ENCODE results near the gene TMPRSS9. TPM values are rescaled to one million over a fixed set of nuclear protein-coding genes. Genes with fewer than 3 reads are reported as not detected.

TMPRSS9 gene
- total RNA-seq: under 1 TPM in 1 of 4 donors, not detected in 3; 0.19 TPM

GRCh38 chr19:2359992-2360685 is at the start of gene TMPRSS9:
Gene TMPRSS9, plus strand, starts transcription at chr19:2360265. Its CDS starts 29,521 bp downstream, at chr19:2389786.
- peaks cover 0 to 1% (median 0%) of the 10 kb centered on the region in 3 donors for H3K36me3 ChIP-seq
- no peak within 1 kb of the TSS for H3K4me3 ChIP-seq
- 67 to 82% methylated on average over 8 to 9 of the region's 44 CpGs for WGBS, 2 donors
- intact Hi-C loops (cut with DNase I): no loop called here
- H3K27me3 ChIP-seq: peaks cover 0 to 69% (median 17%) of the 10 kb centered on the region in 4 donors
- TF ChIP-seq POLR2A (IDR thresholded peaks at IDR 0.05): no peak
- no peak for TF ChIP-seq CTCF (IDR thresholded peaks at IDR 0.05)
- H3K27ac ChIP-seq: no peak within 1 kb of the TSS
- no peak for DNase-seq
- no peaks in the 10 kb centered on the region for H3K9me3 ChIP-seq
- peaks cover 0 to 12% (median 0%) of the 10 kb centered on the region in 3 donors for H3K4me1 ChIP-seq

DNA sequence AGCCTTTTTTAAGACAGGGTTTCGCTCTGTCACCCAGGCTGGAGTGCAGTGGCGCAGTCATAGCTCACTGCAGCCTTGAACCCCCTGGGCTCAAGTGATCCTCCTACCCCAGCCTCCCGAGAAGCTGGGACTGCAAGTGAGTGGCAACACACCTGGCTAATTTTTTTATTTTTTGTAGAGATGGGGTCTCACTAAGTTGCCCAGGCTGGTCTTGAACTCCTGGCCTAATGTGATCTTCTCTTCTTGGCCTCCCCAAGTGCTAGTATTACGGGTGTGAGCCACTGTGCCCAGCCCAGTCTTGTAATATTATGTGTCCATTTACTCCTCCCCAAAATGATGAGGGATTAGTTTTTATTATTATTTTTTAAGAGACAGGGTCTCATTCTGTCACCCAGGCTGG is 49.0 kb upstream of the TMPRSS9 start:
- Histone ChIP-seq H3K36me3 (no peaks in the 10 kb centered on the region), H3K9me3 (peaks cover 0 to 7% (median 0%) of the 10 kb centered on the region in 3 donors), H3K4me3 (no peak overlapping the region), H3K27ac (no peak overlapping the region), H3K4me1 (peaks cover 0 to 12% (median 5%) of the 10 kb centered on the region in 3 donors), H3K27me3 (peaks cover 0 to 86% (median 15%) of the 10 kb centered on the region in 4 donors)
- no peak for TF ChIP-seq CTCF (IDR thresholded peaks at IDR 0.05)
- TF ChIP-seq POLR2A (IDR thresholded peaks at IDR 0.05): no peak
- no peak for DNase-seq
- WGBS, 2 donors: 87 to 95% methylated on average over 3 to 4 of the region's 4 CpGs
- intact Hi-C loops (cut with DNase I): no loop called here

DNA sequence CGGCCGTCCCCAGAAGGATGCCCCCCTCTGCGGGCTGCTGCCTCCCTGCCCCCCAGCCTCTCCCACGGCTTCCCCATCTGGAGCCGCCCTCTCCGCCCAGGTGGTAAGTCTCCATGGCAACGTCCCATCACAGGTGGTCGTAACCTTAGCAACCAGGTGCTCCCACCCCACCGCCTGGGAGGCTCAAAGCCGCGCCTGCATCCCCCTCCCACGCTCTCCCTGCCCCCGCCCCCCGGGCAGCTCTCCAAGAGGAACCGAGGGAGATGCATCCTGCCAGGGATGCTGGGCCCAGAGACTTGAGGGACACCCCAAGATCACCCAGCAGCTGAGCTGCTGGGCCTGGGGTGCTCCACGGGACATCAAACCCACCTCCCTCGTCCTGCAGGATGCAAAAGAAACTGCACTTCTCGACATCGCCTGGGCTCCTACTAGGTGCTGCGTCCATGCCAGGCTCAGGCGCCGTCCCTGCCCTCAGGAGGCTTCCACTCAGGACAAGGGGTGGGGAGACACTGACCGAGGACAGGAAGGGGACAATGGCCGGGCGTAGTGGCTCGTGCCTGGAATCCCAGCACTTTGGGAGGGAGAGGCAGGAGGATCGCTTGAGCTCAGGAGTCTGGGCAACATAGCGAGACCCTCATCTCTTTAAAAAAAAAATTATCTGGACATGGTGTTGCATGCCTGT is 47.1 kb upstream of the TMPRSS9 start:
- 62% methylated on average over 4 of the region's 28 CpGs; no CpG with 5 or more reads in 1 of the 2 donors for WGBS, 2 donors
- no peak for TF ChIP-seq POLR2A (IDR thresholded peaks at IDR 0.05)
- no peak for TF ChIP-seq CTCF (IDR thresholded peaks at IDR 0.05)
- intact Hi-C loops (cut with DNase I): no loop called here
- Histone ChIP-seq H3K27ac (no peak overlapping the region), H3K4me1 (peaks cover 0 to 9% (median 0%) of the 10 kb centered on the region in 3 donors), H3K27me3 (peaks cover 0 to 67% (median 6%) of the 10 kb centered on the region in 4 donors), H3K9me3 (peaks cover 0 to 7% (median 0%) of the 10 kb centered on the region in 3 donors), H3K4me3 (no peak overlapping the region), H3K36me3 (no peaks in the 10 kb centered on the region)
- no peak for DNase-seq

DNA sequence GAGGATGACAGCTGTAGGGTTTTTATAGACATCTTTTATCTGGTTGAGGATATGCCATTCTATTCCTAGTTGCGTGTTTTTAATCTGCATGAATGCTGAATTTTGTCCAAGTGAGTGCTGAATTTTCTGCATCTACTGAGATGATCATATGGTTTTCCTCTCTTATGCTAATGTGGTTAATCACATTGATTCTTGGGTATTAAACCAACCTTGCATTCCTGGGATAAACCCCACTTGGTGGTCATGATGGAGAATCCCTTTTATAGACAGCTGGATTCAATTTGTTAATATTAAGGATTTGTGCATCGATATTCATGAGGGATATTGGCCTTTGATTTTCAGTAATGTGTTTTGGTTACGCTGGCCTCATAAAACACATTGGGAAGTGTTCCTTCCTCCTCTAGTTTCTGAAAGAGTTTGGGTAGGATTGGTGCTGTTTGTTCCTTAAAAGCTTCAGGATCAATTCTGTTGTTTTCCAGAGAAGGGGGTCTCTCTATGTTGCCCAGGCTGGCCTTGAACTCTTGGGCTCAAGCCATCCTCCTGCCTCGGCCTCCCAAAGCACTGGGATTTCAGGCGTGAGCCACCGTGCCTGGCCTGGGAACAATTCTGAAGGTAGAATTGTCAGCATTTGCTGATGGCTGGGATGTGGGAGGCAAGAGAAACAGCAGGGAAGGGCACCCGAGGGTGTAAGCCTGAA is 44.8 kb upstream of the TMPRSS9 start:
- no peak for DNase-seq
- H3K4me1 ChIP-seq: peaks cover 0 to 4% (median 0%) of the 10 kb centered on the region in 3 donors
- intact Hi-C loops (cut with DNase I): no loop called here
- 84 to 85% methylated on average over 4 to 7 of the region's 7 CpGs for WGBS, 2 donors
- peaks cover 0 to 44% (median 6%) of the 10 kb centered on the region in 4 donors for H3K27me3 ChIP-seq
- no peak overlapping the region for H3K4me3 ChIP-seq
- TF ChIP-seq POLR2A (IDR thresholded peaks at IDR 0.05) (no peak), CTCF (IDR thresholded peaks at IDR 0.05) (no peak)
- peaks cover 0 to 7% (median 0%) of the 10 kb centered on the region in 3 donors for H3K9me3 ChIP-seq
- H3K36me3 ChIP-seq: no peaks in the 10 kb centered on the region
- H3K27ac ChIP-seq: no peak overlapping the region
